KMS-11 (cell line): ENCODE data around the gene TMC8.

Source experiments
- H2AFZ ChIP-seq: fragments of 200-600 bp; sonication (generic); 2 replicates; pipeline ENCODE4 v1.6.1; 2016; ENCODE audit warnings: antibody characterized with exemption, mixed run types, low read depth
- H3K27ac ChIP-seq: fragments of 200-600 bp; sonication (generic); 2 replicates; pipeline ENCODE4 v1.6.1; 2016; ENCODE audit warnings: mild to moderate bottlenecking, mixed run types
- H3K27me3 ChIP-seq: fragments of 200-600 bp; sonication (generic); 2 replicates; pipeline ENCODE4 v1.6.1; 2017; ENCODE audit warnings: mild to moderate bottlenecking, low read depth, mixed run types, moderate library complexity; ENCODE audit not compliant: insufficient read depth
- H3K36me3 ChIP-seq: fragments of 200-600 bp; sonication (generic); 2 replicates; pipeline ENCODE4 v1.6.1; 2017; ENCODE audit warnings: mild to moderate bottlenecking, mixed run types; ENCODE audit not compliant: insufficient read depth
- H3K4me1 ChIP-seq: fragments of 200-600 bp; sonication (generic); 2 replicates; pipeline ENCODE4 v1.6.1; 2016; ENCODE audit warnings: mild to moderate bottlenecking, low read depth, mixed run types; ENCODE audit not compliant: poor library complexity, severe bottlenecking
- H3K4me2 ChIP-seq: fragments of 200-600 bp; sonication (generic); 2 replicates; pipeline ENCODE4 v1.7.0; 2016; ENCODE audit warnings: mild to moderate bottlenecking, mixed run types
- H3K4me3 ChIP-seq: fragments of 200-600 bp; sonication (generic); IDR thresholded peaks from 2 replicates; pipeline ENCODE4 v1.6.1; 2017; ENCODE audit warnings: low read depth, low read length, mixed read lengths; ENCODE audit not compliant: insufficient read depth
- H3K79me2 ChIP-seq: fragments of 200-600 bp; sonication (generic); 2 replicates; pipeline ENCODE4 v1.6.1; 2016; ENCODE audit warnings: low read depth, mixed run types; ENCODE audit not compliant: insufficient read depth
- H3K9ac ChIP-seq: fragments of 200-600 bp; sonication (generic); 2 replicates; pipeline ENCODE4 v1.6.1; 2016; ENCODE audit warnings: mild to moderate bottlenecking, mixed run types
- H4K20me1 ChIP-seq: fragments of 200-600 bp; sonication (generic); 2 replicates; pipeline ENCODE4 v1.6.1; 2016; ENCODE audit warnings: mild to moderate bottlenecking, mixed run types; ENCODE audit not compliant: insufficient read depth
- CTCF ChIP-seq: fragments of 200-600 bp; sonication (generic); conservative IDR thresholded peaks from 2 replicates; pipeline ENCODE4 v1.6.1; 2017; ENCODE audit warnings: low read depth, mild to moderate bottlenecking, antibody characterized with exemption, low read length, moderate library complexity, mixed read lengths

Gene TMC8

GRCh38 chr17:78105101-78105500, 25.5 kb upstream of the TMC8 start:
- no peak overlapping the region for H2AFZ ChIP-seq
- no peak overlapping the region for H3K9ac ChIP-seq
- TF ChIP-seq CTCF = no peak
- H3K36me3 ChIP-seq = no peaks in the 10 kb centered on the region
- H3K4me3 ChIP-seq = no peak overlapping the region
- H3K79me2 ChIP-seq = no peaks in the 10 kb centered on the region
- H3K27ac ChIP-seq = no peak overlapping the region
- no peak overlapping the region for H3K4me2 ChIP-seq
- no peaks in the 10 kb centered on the region for H3K4me1 ChIP-seq
- no peaks in the 10 kb centered on the region for H4K20me1 ChIP-seq
- H3K27me3 ChIP-seq = no peaks in the 10 kb centered on the region

GRCh38 chr17:78105551-78105950, 25.0 kb upstream of the TMC8 start:
- H3K36me3 ChIP-seq = no peaks in the 10 kb centered on the region
- no peak for TF ChIP-seq CTCF
- no peak overlapping the region for H3K4me2 ChIP-seq
- no peak overlapping the region for H3K27ac ChIP-seq
- no peaks in the 10 kb centered on the region for H3K4me1 ChIP-seq
- no peak overlapping the region for H2AFZ ChIP-seq
- no peaks in the 10 kb centered on the region for H4K20me1 ChIP-seq
- H3K4me3 ChIP-seq = no peak overlapping the region
- no peaks in the 10 kb centered on the region for H3K79me2 ChIP-seq
- no peak overlapping the region for H3K9ac ChIP-seq
- H3K27me3 ChIP-seq = no peaks in the 10 kb centered on the region

GRCh38 chr17:78106211-78106610, 24.4 kb upstream of the TMC8 start:
- Histone ChIP-seq H3K4me2 (no peak overlapping the region), H3K4me1 (no peaks in the 10 kb centered on the region), H3K4me3 (no peak overlapping the region), H3K36me3 (no peaks in the 10 kb centered on the region), H3K27me3 (no peaks in the 10 kb centered on the region), H3K79me2 (no peaks in the 10 kb centered on the region), H3K27ac (no peak overlapping the region), H2AFZ (no peak overlapping the region), H4K20me1 (no peaks in the 10 kb centered on the region), H3K9ac (no peak overlapping the region)
- TF ChIP-seq CTCF = no peak

- H3K4me3 ChIP-seq = no peak overlapping the region
- H3K9ac ChIP-seq = no peak overlapping the region
- peaks cover 3% of the 10 kb centered on the region for H3K4me1 ChIP-seq
- H3K27me3 ChIP-seq = no peaks in the 10 kb centered on the region
- TF ChIP-seq CTCF = no peak
- H3K36me3 ChIP-seq = no peaks in the 10 kb centered on the region
- no peak overlapping the region for H3K4me2 ChIP-seq
- no peaks in the 10 kb centered on the region for H4K20me1 ChIP-seq
- H3K27ac ChIP-seq = no peak overlapping the region
- H3K79me2 ChIP-seq = no peaks in the 10 kb centered on the region
- H2AFZ ChIP-seq = no peak overlapping the region
Observed at GRCh38 chr17:78107457-78107856, 23.1 kb upstream of the TMC8 start.
